ENCODE data around the gene ZBTB25.

DNA sequence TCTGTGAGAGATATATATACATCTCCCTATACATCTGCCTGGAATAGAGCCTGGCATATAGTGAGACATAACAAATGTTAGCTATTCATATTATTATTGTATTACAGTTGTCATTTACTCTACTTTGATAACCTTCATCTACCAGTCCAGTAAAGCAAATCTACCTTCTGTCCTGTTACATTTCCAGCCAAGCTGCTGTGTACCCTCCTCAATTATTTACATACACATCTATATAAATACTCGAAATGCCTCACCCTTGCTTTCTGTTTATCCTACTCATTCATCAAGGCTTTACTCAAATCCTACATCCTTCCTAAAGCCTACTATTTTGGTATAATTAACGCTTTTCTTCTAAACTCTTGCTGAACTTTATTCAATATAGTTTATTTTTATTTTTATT lies 9.6 kb upstream of the ZBTB25 start:
- TF ChIP-seq, protein P1, sequence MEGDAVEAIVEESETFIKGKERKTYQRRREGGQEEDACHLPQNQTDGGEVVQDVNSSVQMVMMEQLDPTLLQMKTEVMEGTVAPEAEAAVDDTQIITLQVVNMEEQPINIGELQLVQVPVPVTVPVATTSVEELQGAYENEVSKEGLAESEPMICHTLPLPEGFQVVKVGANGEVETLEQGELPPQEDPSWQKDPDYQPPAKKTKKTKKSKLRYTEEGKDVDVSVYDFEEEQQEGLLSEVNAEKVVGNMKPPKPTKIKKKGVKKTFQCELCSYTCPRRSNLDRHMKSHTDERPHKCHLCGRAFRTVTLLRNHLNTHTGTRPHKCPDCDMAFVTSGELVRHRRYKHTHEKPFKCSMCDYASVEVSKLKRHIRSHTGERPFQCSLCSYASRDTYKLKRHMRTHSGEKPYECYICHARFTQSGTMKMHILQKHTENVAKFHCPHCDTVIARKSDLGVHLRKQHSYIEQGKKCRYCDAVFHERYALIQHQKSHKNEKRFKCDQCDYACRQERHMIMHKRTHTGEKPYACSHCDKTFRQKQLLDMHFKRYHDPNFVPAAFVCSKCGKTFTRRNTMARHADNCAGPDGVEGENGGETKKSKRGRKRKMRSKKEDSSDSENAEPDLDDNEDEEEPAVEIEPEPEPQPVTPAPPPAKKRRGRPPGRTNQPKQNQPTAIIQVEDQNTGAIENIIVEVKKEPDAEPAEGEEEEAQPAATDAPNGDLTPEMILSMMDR (IDR thresholded peaks at IDR 0.05): no peak
- no peak for TF ChIP-seq POLR2A (IDR thresholded peaks at IDR 0.05)
- no peak for TF ChIP-seq POLR2AphosphoS5 (IDR thresholded peaks at IDR 0.05)
